Hematopoietic multipotent progenitor cell (in vitro differentiated cells): ENCODE data around the gene NEU2. TPM values are rescaled to one million over a fixed set of nuclear protein-coding genes. Genes with fewer than 3 reads are reported as not detected.
"Not testable (repeated sequence)": the region's sequence is repeated elsewhere in the genome, so short reads cannot be mapped to it uniquely, and the experiment has no call there.

Experiments
- DNase-seq, 3 donors: peaks; one replicate each; pipeline ENCODE4 v3.0.0-alpha.2; 2011 to 2015; ENCODE audit warnings: low read depth in 2 of 3, low spot score in 2 of 3
- total RNA-seq: library from RNA; depleted of rRNA; stranded (reverse); fragments of >200 nt; gene quantifications from one replicate; pipeline ENCODE4 v1.2.3, GENCODE V29; 2012

The NEU2 gene
- total RNA-seq, 1 donor: not detected

GRCh38 chr2:233053928-233054784 is 21.7 kb downstream of the NEU2 start:
- DNase-seq: peak in 2 of 3 donors; percentile 55 to 58

GRCh38 chr2:233055362-233055761 is 22.9 kb downstream of the NEU2 start:
- DNase-seq: no peak

DNA sequence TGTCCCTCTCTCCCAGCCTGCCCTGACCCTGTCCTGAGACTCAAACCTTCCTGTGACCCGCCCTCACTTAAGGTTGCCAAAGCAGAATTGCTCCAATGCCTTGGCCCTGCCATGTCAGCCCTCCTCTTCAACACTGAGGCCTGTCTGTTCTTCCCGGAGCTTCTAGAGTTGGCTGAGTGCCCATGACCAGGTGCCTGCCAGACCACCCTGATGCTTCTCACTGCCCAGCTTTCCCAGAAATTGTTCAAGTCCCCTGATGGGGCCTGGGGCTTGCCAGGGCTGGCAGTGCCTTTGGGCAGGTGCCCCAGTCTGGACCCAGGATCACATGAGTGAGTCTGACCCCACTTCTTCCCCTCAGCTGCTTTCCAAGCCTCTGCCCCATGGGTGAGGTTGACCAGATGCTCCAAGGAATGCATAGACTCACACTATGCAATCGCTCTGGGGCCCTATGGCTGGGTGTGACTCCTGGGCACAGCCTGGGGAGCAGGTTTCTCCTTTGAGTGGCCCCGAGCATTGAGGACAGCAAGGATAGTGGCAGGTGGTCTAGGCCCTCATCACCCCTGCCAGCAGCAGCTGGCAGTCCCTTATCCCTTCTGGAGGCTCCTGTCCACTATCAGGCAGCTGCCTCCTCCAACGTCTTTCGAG is 24.6 kb downstream of the NEU2 start:
- no peak for DNase-seq

DNA sequence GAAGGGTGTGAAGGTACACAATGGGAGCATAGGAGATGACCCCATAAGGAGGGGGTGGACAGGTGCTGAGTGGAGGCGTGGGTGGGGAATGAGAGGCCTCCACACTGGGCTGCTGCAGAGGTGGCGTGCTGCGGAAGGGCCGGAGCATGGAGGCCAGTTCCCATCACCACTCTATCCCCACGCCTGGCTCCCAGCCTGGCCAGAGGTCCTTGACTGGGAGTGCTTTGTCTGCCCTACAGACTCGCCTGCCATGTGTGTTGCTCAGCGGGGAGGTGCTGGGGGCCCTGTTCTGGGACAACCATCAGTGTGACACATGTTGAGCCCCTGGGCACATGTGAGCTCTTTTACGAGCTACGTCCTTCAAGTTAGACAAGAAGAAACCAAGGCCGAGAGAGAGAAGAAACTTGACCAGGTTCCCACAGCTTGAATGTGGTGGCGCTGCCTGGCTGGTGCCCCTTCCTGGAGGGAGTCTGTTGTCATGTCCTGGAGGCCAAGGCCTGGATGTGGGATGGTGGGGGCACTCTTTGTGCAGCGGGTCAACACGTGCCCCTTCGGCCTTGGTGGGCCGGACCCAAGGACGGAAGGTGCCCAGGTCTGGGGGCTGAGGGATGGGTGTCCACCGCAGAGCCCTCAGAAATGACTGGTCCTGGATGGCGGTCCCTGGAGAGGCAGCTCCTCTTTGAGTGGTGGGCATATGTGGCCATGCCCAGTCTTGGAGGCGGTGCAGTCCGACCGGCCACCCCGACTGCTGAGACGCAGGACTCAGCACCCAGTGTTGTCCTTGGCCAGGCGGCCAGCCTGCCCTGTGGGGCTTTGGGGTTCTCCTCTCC is 26.5 kb downstream of the NEU2 start:
- DNase-seq: no peak

DNA sequence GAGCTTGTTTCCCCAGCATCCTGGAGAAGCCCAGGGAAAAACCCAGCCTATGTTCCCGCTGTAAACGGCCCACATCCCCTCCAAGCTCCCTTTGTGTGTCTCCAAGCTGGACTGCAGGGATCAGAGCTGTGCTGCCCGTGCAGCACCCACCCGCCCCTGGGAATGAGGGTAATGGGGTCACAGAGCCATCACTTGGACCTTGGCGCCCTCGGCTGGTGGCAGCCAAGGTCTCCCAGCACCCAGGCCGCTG is 27.0 kb downstream of the NEU2 start:
- DNase-seq: no peak

- DNase-seq: peak; percentile 58 to 96 (median 92)
Observed at GRCh38 chr2:233059797-233060500, 27.5 kb downstream of the NEU2 start, which contains the start of gene INPP5D. INPP5D (plus strand) TSS chr2:233060342; CDS start chr2:233060479, 137 bp downstream.

DNA sequence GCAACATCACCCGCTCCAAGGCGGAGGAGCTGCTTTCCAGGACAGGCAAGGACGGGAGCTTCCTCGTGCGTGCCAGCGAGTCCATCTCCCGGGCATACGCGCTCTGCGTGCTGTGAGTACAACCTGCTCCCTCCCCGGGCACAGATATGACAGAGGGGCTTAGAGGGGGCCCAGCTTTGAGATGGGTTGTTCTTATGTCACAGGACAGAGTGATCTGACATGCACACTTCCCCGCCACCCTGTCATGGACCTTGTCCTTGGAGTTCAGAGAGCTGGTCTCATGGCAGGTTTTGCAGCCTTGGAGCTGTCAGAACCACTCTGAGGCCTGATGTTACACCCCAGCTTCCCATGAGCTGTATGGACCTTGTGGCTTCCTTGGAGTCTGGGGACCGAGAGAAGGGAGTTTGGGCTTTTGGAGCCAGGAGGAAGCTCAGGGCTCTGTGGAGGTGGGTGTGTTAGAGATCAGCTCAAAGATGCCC is 28.1 kb downstream of the NEU2 start:
- no peak for DNase-seq

DNA sequence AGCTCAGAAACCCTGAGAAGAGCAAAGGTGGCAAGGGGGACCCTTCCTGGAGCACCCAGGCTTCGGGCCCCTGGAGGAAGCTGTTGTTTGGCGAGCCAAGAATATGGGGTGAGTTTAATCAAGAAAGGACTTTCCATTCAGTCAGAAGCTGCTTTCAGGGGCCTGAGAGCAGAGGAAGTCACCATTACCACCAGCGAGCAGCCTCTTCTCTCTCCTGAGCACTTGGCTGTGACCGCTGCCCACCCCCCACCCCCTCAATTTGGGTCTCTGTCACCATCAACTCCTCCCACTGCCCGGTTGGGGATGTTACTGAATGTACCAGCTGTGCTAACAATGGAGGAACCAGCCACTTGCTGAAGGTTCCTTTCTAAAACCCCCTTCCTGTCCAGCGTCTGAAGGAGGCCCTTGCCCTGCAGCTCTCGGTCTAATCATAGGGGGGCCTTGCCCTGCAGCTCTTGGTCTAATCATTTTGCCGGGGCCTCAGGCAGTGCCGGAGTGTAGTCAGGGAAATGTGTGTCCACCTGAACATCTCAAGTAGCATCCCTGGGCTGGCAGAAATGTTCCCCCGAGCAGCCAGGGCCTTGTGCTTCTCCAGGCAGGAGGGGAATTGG is 28.6 kb downstream of the NEU2 start:
- peak in 1 of 3 donors; percentile 57 for DNase-seq

GRCh38 chr2:233061591-233062450 is 29.3 kb downstream of the NEU2 start:
- DNase-seq: peak in 1 of 3 donors; percentile 36

- DNase-seq: no peak
Observed at GRCh38 chr2:233062451-233062850, 30.0 kb downstream of the NEU2 start.

- DNase-seq: no peak
Observed at GRCh38 chr2:233062946-233063268, 30.4 kb downstream of the NEU2 start.

DNA sequence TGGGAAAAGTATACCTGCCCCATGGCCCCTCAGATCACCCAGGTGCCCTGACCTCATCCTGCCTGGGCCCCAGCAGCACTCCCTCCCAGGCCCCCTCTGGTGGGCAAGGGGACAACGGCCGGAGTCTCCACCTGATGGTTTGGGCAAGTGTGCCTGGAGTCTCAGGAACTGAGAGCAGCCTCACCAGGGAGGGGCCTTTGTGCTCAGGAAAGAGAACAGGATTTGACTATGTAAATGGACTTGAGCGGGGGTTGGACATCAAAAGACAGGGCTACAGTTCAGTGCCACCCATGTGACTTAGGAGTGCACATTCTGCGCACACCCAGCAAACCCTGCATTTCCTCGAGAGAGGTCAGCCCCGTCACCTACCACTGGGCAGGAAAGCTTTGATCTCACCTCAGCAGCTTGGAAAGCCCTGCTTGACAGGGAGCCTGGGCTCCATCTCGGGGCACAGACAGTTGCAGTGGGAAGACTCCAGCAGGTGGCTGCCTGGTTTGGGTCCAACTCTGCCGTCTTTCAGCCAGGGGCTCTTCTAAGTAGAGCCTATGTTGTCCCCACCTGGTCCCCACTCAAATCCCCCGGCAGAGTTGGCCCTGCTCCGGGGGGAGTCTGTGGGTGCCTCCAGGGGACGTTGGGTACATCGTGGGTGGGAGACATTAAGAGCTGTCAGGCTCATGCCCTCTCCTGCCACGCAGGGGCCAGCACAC is 30.9 kb downstream of the NEU2 start:
- DNase-seq: no peak

DNA sequence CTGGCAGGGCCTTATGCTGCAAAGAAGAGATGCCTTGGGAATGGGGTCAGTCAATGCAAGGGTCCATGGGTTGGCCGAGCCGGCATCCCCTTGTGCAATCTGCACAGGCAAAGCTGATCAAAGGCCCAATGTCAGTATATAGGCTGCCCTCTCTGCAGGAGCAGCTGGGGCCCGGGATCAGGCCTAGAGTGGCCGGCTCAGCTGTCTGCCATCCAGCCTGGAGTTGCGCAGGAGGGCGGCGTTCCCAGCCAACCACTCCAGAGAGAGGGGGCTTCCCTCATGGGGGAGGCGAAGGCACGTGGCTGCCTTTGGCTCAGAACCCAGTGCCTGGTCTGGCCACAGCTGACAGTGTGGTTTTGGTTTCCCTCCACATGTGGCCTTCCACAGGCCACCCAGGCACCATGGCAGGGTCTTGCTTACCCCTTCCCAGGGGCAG is 31.5 kb downstream of the NEU2 start:
- no peak for DNase-seq

GRCh38 chr2:233064530-233065199 is 32.2 kb downstream of the NEU2 start:
- DNase-seq: no peak

DNA sequence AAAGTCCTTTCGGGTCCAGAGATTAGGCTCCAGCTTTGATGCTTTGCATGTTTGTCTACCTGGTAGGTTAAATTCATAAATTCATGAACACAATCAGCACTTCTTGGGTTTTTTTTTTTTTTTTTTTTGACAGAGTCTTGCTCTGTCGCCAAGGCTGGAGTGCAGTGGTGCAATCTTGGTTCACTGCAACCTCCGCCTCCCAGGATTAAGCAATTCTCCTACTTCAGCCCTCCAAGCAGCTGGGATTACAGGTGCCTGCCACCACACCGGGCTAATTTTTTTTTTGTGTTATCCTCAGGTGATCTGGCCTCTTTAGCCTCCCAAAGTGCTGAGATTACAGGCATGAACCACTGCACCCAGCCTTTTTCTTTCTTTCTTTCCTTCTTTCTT is 32.7 kb downstream of the NEU2 start:
- DNase-seq: not testable (repeated sequence)

GRCh38 chr2:233065954-233066470 is 33.5 kb downstream of the NEU2 start:
- DNase-seq: no peak

DNA sequence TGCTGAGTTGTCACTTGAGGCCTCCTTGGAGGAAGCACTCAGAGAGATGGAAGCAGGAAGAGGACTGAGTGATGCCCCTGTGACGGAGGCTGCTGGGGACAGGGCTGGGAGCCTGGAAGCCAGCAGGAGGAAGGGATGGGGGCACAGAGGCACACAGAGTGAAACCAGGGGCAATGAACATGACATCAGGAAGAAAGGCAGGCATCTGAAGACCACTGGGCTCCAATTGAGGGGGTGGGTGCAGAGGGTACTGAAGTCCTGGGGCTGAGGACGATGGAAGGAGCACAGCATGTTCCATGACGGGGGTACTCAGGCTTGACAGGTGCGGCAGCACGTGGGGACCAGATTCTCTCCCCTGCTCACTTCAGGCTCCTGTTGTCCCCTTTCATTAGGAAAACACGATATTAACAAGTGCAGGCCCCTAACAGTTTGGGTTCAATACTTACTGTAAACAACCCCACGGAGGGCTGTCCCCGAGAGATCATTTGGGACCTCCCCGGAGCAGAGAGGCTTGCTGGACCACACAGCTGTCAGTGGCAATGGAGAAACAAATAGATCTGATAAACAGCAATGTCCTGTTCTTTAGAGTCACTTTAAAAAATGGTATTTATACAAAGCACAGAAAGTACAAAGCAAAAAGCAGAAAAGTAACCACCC is 36.4 kb downstream of the NEU2 start:
- no peak for DNase-seq
